ENCODE results near the gene P2RY13.

GRCh38 chr3:151314137-151314536, 15.2 kb downstream of the P2RY13 start:
- no peak for TF ChIP-seq E2F1 (CRISPR knock-in tag; IDR thresholded peaks at IDR 0.05)
- no peak for TF ChIP-seq IRF1 (CRISPR knock-in tag; IDR thresholded peaks at IDR 0.05)
- TF ChIP-seq SP1 (CRISPR knock-in tag; conservative IDR thresholded peaks at IDR 0.05): no peak
- no peak for TF ChIP-seq CTCF (IDR thresholded peaks at IDR 0.05)
- TF ChIP-seq MAX (CRISPR knock-in tag; IDR thresholded peaks at IDR 0.05): no peak
- no peak for TF ChIP-seq NFYB (CRISPR knock-in tag; conservative IDR thresholded peaks at IDR 0.05; ENCODE audit: low read depth)
- TF ChIP-seq GTF2I (CRISPR knock-in tag; conservative IDR thresholded peaks at IDR 0.05): no peak
- TF ChIP-seq ARID4B (CRISPR knock-in tag; IDR thresholded peaks at IDR 0.05; ENCODE audit: borderline replicate concordance): no peak
- no peak for TF ChIP-seq KAT7 (CRISPR knock-in tag; IDR thresholded peaks at IDR 0.05; ENCODE audit: borderline replicate concordance)
- no peak for TF ChIP-seq E2F5 (CRISPR knock-in tag; IDR thresholded peaks at IDR 0.05)
- TF ChIP-seq USF1 (CRISPR knock-in tag; IDR thresholded peaks at IDR 0.05): no peak
- no peak for TF ChIP-seq CBFB (CRISPR knock-in tag; IDR thresholded peaks at IDR 0.05; ENCODE audit: low read depth)
